HPDE6-E6E7 (cell line): ENCODE data around the gene CARS2.
"Not testable (repeated sequence)": the region's sequence is repeated elsewhere in the genome, so short reads cannot be mapped to it uniquely, and the experiment has no call there.

Experiments used
- DNase-seq: peaks from one replicate; pipeline ENCODE4 v3.0.0; 2011; ENCODE audit warnings: missing footprints; ENCODE audit errors: extremely low spot score

CARS2 gene

DNA sequence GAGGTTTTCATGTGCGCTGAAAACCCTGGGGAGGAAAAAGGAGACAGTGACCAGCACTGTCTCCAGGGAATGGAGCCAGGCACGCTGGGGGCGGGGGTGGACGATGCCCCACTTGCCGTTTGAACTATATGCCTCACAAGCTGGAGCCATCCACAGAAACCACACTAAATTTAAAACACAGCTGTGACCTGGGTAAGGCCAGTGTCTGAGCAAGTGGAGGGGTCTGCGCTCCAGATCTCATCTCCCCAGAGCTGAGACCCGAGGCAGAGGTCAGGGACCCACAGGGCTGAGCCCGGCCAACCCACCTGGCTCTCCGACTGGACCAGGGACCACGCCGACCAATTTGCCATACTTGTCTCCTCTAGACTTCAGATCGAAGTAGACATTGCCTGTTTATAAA is 23.2 kb downstream of the CARS2 start:
- DNase-seq, result no peak

- DNase-seq, result no peak
These were observed 23.9 kb downstream of the CARS2 start for GRCh38 chr13:110681868-110682550.

- DNase-seq, result no peak
These were observed 25.1 kb downstream of the CARS2 start for GRCh38 chr13:110680852-110681251.

GRCh38 chr13:110677731-110678545 is 28.0 kb downstream of the CARS2 start:
- no peak for DNase-seq

- DNase-seq, result no peak
These were observed 29.0 kb downstream of the CARS2 start for GRCh38 chr13:110676595-110677587.

GRCh38 chr13:110669814-110670213 is 36.1 kb downstream of the CARS2 start:
- not testable (repeated sequence) for DNase-seq

DNA sequence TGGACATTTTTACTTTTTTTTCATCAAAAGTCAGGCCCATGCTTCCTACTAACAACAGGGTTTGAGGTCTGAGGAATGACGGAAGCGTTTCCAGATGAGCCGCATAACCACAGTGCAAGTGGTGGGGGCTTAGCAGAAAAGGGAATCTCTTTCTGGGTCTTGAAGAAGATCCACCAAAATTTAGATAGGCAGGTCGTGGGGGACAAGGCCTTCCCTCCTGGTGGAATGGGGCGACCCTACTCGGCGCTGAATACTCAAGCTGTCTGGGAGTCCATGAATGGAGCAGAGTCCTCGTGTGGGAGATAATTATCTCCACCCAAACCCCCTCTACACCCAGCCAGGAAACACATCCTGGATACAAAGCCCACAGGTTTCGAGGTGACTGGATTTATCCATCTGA is 36.9 kb downstream of the CARS2 start:
- DNase-seq, result no peak

- no peak for DNase-seq
These were observed 39.7 kb downstream of the CARS2 start for GRCh38 chr13:110666255-110666533.

DNA sequence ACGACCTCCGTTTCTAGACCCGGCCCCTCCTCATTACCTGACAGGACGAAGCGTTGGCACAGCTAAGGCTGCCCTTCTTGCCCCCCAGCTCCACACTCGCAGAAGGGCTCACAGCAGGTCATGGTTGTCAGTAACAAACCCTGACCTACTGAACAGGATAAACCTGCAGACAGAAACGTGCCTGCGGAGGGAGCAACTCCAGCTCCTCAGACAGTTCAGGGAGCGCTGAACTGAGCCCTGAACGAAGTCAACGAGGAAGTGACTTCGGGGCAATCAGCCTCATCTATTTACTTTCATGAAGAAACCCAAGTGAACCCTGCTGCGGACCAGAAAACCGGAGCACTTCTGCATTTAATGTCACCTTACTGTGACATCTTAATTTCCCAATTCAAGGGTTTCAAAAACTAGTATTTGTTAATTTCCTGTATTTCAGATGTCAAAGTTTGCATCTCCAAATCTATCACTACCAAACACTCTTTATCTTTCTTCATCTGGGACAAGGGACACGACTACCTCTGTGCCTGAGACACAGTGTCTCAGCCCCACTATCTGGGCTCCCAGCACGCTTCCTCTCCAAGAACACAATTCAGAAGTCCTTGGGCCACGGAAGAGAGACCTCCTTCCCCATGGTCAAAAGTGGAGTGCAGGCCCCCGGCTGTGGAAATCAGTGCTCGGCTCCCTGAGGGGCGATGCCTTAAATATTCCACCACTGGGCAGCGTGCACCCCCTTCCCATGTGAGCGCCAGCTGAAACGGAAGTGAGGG is 40.2 kb downstream of the CARS2 start:
- no peak for DNase-seq

DNA sequence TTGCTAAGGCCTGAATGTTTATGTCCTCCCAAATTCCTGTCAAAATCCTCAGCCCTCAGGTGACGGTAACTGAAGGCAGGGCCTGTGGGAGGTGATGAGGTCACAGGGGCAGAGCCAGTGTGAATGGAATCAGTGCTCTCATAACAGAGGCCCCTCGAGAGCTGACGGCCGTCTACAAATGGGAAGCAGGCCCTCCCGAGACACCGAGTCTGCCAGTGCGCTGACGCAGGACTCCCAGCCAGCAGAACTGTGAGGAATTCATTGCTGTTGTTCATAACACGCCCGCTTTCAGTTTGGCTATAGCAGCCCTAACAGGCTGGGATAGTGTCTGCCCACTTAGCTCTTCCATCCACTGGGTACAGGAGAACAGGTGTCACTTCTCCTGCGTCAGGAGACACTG is 41.2 kb downstream of the CARS2 start:
- DNase-seq, result no peak

- no peak for DNase-seq
These were observed 41.9 kb downstream of the CARS2 start for GRCh38 chr13:110664041-110664440.

GRCh38 chr13:110663491-110663890 is 42.4 kb downstream of the CARS2 start:
- DNase-seq, result no peak

DNA sequence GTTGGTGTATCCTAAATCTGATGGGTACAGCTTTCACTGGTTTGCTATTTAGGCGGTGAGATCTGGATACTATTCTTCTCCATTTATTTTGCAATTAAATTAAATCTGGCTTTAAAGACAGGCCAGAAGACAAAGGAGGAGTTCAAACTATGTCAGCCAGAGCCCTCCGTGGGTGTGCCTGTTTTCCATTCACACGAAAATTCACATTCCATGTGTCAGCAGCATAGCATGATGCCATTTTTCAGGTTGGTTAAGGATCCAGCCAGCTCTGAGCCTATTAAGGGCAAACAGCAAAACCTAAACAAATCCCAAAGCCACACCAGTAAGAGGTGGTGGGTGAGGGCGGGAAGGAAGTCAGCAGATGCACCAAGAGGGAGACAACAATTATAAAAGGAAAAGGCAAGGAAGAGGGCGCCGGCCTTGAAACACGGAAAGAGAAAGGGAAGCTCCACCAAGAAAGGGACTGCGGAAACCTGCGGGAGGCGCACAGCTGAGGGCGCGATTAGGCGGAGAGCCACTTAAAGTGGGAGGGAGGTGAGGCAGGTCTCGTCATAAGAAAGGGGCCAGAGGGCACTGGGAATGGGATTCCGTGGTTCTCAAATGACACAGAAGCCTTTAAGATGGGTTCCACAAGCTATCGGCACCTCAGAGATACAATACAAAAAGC is 43.0 kb downstream of the CARS2 start:
- DNase-seq, result no peak

- DNase-seq, result no peak
These were observed 43.8 kb downstream of the CARS2 start for GRCh38 chr13:110662091-110662490.

DNA sequence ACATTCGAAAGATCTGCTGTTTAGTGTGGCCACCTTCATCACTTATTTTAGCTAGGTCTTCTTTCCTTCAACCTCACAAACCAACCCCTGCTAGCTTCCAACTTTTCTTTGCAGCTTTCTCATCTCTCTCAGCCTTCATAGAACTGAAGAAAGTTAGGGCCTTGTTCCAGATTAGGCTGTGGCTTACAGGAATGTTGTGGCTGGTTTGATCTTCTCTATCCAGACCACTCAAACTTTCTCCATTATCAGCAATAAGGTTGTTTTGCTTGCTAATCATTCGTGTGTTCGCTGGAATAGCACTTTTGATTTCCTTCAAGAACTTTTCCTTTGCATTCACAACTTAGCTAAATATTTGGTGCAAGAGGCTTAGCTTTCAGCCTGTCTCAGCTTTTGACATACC is 44.7 kb downstream of the CARS2 start:
- DNase-seq, result no peak

- DNase-seq, result not testable (repeated sequence)
These were observed 47.6 kb downstream of the CARS2 start for GRCh38 chr13:110658218-110658911.

DNA sequence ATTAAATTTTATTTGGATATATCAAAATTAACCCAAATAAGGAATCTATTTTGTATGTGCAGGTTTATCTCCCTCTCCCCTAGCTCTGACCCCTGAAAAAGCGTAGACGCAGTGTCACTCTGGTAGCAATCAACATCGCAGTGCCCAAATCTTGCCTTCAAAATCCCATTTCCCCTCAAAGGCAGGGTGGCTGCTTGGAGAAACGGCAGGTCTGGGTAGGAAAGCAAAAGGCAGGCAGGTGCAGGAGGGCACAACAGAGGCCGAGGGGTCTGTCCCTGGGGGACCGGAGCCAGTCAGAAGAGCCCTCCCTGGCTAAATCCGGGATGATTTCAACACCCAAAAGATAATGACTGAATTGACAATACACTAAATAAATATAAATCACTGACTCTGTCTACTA is 48.7 kb downstream of the CARS2 start:
- no peak for DNase-seq

DNA sequence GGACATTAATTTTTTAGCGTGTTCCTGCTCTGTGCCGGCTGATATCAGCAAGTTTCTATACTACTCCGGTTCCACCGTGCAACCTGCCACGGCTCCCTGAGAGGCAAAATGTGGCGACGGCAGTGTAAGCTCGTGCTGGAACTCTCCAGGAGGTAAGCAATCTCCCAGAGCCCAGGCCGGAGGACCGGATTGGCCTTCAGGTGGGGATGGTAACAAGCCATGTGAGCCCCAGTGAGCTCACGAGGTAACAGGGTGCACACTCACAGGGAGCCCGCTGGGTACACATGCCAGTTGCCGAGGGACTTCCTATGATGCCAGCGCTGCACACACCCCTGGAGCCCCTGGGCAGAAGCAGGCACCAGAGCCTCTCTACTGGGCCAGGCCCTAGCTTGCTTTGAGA is 52.1 kb downstream of the CARS2 start:
- DNase-seq, result no peak

DNA sequence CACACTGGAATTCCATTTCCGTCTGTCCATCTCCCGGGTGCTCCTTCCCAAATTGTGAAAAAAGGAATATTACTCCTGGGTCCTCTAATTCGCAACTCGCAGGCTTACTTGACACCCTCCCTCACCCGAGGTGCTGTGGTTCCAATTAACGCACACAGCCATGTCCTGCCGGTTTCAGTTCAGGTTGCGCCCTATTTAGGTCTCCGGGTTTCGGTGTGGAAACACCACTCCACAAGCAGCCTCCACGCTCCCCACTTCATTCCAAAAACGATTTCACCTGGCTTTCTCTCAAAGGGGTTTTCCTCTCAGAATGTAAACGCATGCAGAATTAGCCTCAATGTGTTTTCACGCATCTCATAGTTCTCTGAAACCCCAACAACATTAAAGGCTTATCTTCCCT is 52.6 kb downstream of the CARS2 start:
- no peak for DNase-seq

GRCh38 chr13:110652764-110653163 is 53.2 kb downstream of the CARS2 start:
- no peak for DNase-seq
